Suprapubic skin (tissue), 3 donors: Measurements from ENCODE around the gene DCST1.

Experiments
- CTCF ChIP-seq, 2 donors: fragments of 200-600 bp in 1 of 2; fragments of 450-650 bp in 1 of 2; sonication (generic) in 1 of 2; IDR thresholded peaks; one replicate each; pipeline ENCODE4 v1.5.1; 2016 to 2019; ENCODE audit warnings: antibody characterized with exemption in 2 of 2, mild to moderate bottlenecking in 1 of 2, moderate library complexity in 1 of 2
- EP300 ChIP-seq: sonication (generic); formaldehyde crosslinking; IDR thresholded peaks from one replicate; pipeline ENCODE4 v1.6.1; 2017; ENCODE audit warnings: antibody characterized with exemption

DNA sequence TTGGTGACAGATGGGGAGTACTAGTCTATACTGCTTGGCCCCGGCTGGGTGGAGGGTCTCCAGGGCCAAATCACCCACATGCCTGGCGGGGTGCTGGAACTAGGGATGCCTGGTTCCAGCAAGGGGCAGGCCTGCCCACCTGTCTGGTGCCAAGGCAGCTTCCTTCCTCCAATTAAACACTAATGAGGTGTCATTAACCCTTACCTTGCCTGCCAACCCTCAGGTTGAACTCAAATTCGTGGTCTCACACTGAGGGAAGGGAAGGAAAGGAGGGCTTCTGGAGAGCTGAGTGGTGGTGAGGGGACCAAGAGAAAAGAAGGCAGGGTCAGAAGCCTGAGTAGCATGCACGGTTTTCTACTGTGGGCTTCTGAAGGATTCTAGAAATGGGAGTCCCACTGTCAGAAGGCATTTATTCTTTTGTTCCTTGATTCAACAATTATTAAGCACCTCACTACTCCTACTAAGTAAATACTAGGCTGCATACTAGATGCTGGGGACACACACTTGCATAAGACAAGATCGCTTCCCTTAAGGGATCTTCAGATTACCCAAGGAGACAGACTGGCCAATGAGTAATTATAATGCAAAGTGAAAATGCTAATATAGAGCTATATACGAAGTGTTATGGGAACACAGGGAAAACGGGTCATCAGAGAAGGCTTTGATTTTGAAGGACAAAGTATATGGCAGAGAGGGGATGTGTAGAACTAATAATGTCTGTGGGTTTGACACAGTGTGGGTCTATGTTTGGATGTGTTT is 39.1 kb downstream of the DCST1 start:
- TF ChIP-seq CTCF (IDR thresholded peaks at IDR 0.05) (no peak), EP300 (no peak)
